HG03060 (cell line): ENCODE measurements around the gene FBXL19.
"Not testable (repeated sequence)": the region's sequence is repeated elsewhere in the genome, so short reads cannot be mapped to it uniquely, and the experiment has no call there.

Experiments used
- ATAC-seq: cut with Tn5 transposase; IDR thresholded peaks from one replicate; pipeline ENCODE4 v1.9.1; 2021; ENCODE audit warnings: low read depth, moderate number of reproducible peaks; ENCODE audit not compliant: unreplicated experiment

FBXL19 gene

GRCh38 chr16:30921748-30922419 lies 1.5 kb upstream of the FBXL19 start:
- ATAC-seq: no peak

- ATAC-seq: peak; percentile 59
Observed at GRCh38 chr16:30922420-30922959, 882 bp upstream of the FBXL19 start.

GRCh38 chr16:30922960-30923535 lies 324 bp upstream of the FBXL19 start:
- peak; percentile 51 for ATAC-seq

GRCh38 chr16:30924076-30924912 lies 922 bp downstream of the FBXL19 start:
- no peak for ATAC-seq

GRCh38 chr16:30924913-30925631 lies 1.7 kb downstream of the FBXL19 start:
- no peak for ATAC-seq

GRCh38 chr16:30925632-30925987 lies 2.2 kb downstream of the FBXL19 start:
- ATAC-seq: no peak

- ATAC-seq: no peak
Observed at GRCh38 chr16:30925995-30926811, 2.8 kb downstream of the FBXL19 start.

GRCh38 chr16:30926937-30927788 lies 3.8 kb downstream of the FBXL19 start:
- ATAC-seq: no peak

- no peak for ATAC-seq
Observed at GRCh38 chr16:30927789-30928378, 4.5 kb downstream of the FBXL19 start.

- ATAC-seq: no peak
Observed at GRCh38 chr16:30928390-30928789, 5.0 kb downstream of the FBXL19 start.

GRCh38 chr16:30929167-30929566 lies 5.8 kb downstream of the FBXL19 start:
- no peak for ATAC-seq

- ATAC-seq: no peak
Observed at GRCh38 chr16:30930160-30930571, 6.8 kb downstream of the FBXL19 start.

- ATAC-seq: no peak
Observed at GRCh38 chr16:30931068-30931650, 7.8 kb downstream of the FBXL19 start.

GRCh38 chr16:30934827-30935557 lies 11.6 kb downstream of the FBXL19 start:
- ATAC-seq: no peak

- ATAC-seq: no peak
Observed at GRCh38 chr16:30937692-30938091, 14.3 kb downstream of the FBXL19 start.

GRCh38 chr16:30939571-30939970 lies 16.2 kb downstream of the FBXL19 start:
- ATAC-seq: not testable (repeated sequence)

- ATAC-seq: no peak
Observed at GRCh38 chr16:30941600-30942425, 18.4 kb downstream of the FBXL19 start.
